ENCODE data around the gene EMILIN3.

GRCh38 chr20:41340327-41341055 lies 26.1 kb downstream of the EMILIN3 start, which contains the start of gene LPIN3:
- TF ChIP-seq ZC3H10 (CRISPR knock-in tag; IDR thresholded peaks at IDR 0.05) (no peak), ZFP3 (CRISPR knock-in tag; IDR thresholded peaks at IDR 0.05) (no peak), CREB5 (CRISPR knock-in tag; IDR thresholded peaks at IDR 0.05; ENCODE audit: low read depth) (no peak), ARNTL (CRISPR knock-in tag; IDR thresholded peaks at IDR 0.05; ENCODE audit: borderline replicate concordance, low read depth) (no peak), ZNF70 (CRISPR knock-in tag; IDR thresholded peaks at IDR 0.05) (no peak), ZFP30 (CRISPR knock-in tag; IDR thresholded peaks at IDR 0.05) (no peak)
